Measurements from ENCODE around the gene ANKRD50.

GRCh38 chr4:124684301-124684700 lies 28.2 kb downstream of the ANKRD50 start:
- no peak for TF ChIP-seq CTCF (IDR thresholded peaks at IDR 0.05)
- TF ChIP-seq POLR2A (IDR thresholded peaks at IDR 0.05): no peak

Measured in vagina (tissue), 2 donors.